GM23338 (cell line): ENCODE measurements around the gene TBCE. TPM values are rescaled to one million over a fixed set of nuclear protein-coding genes. Genes with fewer than 3 reads are reported as not detected.

Experiments used
- ATAC-seq: fragments of 200-7000 bp; cut with Tn5 transposase; 3 replicates; pipeline ENCODE4 v1.9.1; 2020
- DNase-seq: peaks from one replicate; pipeline ENCODE4 v3.0.0-alpha.2; 2015; ENCODE audit warnings: low spot score
- H2AFZ ChIP-seq: fragments of 200-600 bp; sonication (generic); 2 replicates; pipeline ENCODE4 v1.8.0; 2016; ENCODE audit warnings: antibody characterized with exemption, mild to moderate bottlenecking, moderate library complexity
- H3F3A ChIP-seq: fragments of 200-600 bp; sonication (generic); replicated peaks from 2 replicates; pipeline ENCODE4 v1.8.0; 2017; ENCODE audit warnings: antibody characterized with exemption, mixed run types, low read depth
- H3K27ac ChIP-seq: fragments of 200-600 bp; sonication (generic); 2 replicates; pipeline ENCODE4 v1.6.1; 2016; ENCODE audit warnings: low read depth
- H3K27me3 ChIP-seq: fragments of 200-600 bp; sonication (generic); 2 replicates; pipeline ENCODE4 v1.8.0; 2016; ENCODE audit warnings: mild to moderate bottlenecking, mixed run types, moderate library complexity; ENCODE audit not compliant: insufficient read depth
- H3K36me3 ChIP-seq: fragments of 200-600 bp; sonication (generic); 2 replicates; pipeline ENCODE4 v1.8.0; 2016; ENCODE audit warnings: mild to moderate bottlenecking; ENCODE audit not compliant: insufficient read depth
- H3K4me1 ChIP-seq: fragments of 200-600 bp; sonication (generic); 2 replicates; pipeline ENCODE4 v1.8.0; 2016; ENCODE audit warnings: mild to moderate bottlenecking, moderate library complexity; ENCODE audit not compliant: insufficient read depth
- H3K4me2 ChIP-seq: fragments of 200-600 bp; sonication (generic); 2 replicates; pipeline ENCODE4 v1.7.1; 2017; ENCODE audit warnings: mixed run types
- H3K4me3 ChIP-seq: fragments of 200-600 bp; sonication (generic); 2 replicates; pipeline ENCODE4 v1.6.1; 2016; ENCODE audit warnings: mixed run types
- H3K79me2 ChIP-seq: fragments of 200-600 bp; sonication (generic); replicated peaks from 2 replicates; pipeline ENCODE4 v1.8.0; 2017; ENCODE audit warnings: mild to moderate bottlenecking; ENCODE audit not compliant: insufficient read depth
- H3K9me2 ChIP-seq: fragments of 200-600 bp; sonication (generic); 2 replicates; pipeline ENCODE4 v1.8.0; 2017; ENCODE audit not compliant: insufficient read depth
- H4K20me1 ChIP-seq: fragments of 200-600 bp; sonication (generic); replicated peaks from 2 replicates; pipeline ENCODE4 v1.8.0; 2017; ENCODE audit warnings: mild to moderate bottlenecking; ENCODE audit not compliant: insufficient read depth
- H3K27ac Mint-ChIP-seq: 2 replicates; pipeline ENCODE4 v1.8.0; 2020; ENCODE audit warnings: inconsistent platforms, mild to moderate bottlenecking, moderate library complexity, mixed read lengths
- H3K27me3 Mint-ChIP-seq: 3 replicates; pipeline ENCODE4 v1.8.0; 2022; ENCODE audit warnings: low read depth, mild to moderate bottlenecking, moderate library complexity, mixed read lengths, inconsistent platforms; ENCODE audit not compliant: insufficient read depth, poor library complexity
- H3K36me3 Mint-ChIP-seq: 3 replicates; pipeline ENCODE4 v1.8.0; 2021; ENCODE audit warnings: low read depth, mild to moderate bottlenecking, inconsistent platforms, moderate library complexity, mixed read lengths
- H3K4me1 Mint-ChIP-seq: 3 replicates; pipeline ENCODE4 v1.8.0; 2020; ENCODE audit warnings: mild to moderate bottlenecking, inconsistent platforms, mixed read lengths
- H3K4me3 Mint-ChIP-seq: 3 replicates; pipeline ENCODE4 v1.8.0; 2021; ENCODE audit warnings: moderate library complexity, mild to moderate bottlenecking, inconsistent platforms, mixed read lengths
- H3K9me3 Mint-ChIP-seq: 3 replicates; pipeline ENCODE4 v1.8.0; 2020; ENCODE audit warnings: moderate library complexity, mild to moderate bottlenecking, inconsistent platforms, mixed read lengths
- CTCF ChIP-seq, 2 experiments: fragments of 200-600 bp in 1 of 2; sonication (generic) in 1 of 2; conservative IDR thresholded peaks; 2 replicates each; pipeline versions ENCODE4 v1.5.1 to v1.6.1; 2016 to 2017; ENCODE audit warnings: antibody characterized with exemption in 2 of 2, low read depth in 2 of 2, mild to moderate bottlenecking in 2 of 2, moderate library complexity in 1 of 2
- ETS1 ChIP-seq: IDR thresholded peaks from 2 replicates; pipeline ENCODE4 v1.6.1; 2016; ENCODE audit warnings: antibody characterized with exemption
- EZH2phosphoT487 ChIP-seq: fragments of 200-600 bp; sonication (generic); IDR thresholded peaks from one replicate; pipeline ENCODE4 v1.8.1; 2018; ENCODE audit warnings: antibody characterized with exemption; ENCODE audit not compliant: unreplicated experiment
- JUNB ChIP-seq: IDR thresholded peaks from one replicate; pipeline ENCODE4 v1.6.1; 2016; ENCODE audit warnings: antibody characterized with exemption; ENCODE audit not compliant: unreplicated experiment
- POLR2AphosphoS5 ChIP-seq: IDR thresholded peaks from 2 replicates; pipeline ENCODE4 v1.6.1; 2016; ENCODE audit warnings: antibody characterized with exemption, low read depth
- REST ChIP-seq: IDR thresholded peaks from one replicate; pipeline ENCODE4 v1.6.1; 2018; ENCODE audit warnings: antibody characterized with exemption; ENCODE audit not compliant: unreplicated experiment
- STAT1 ChIP-seq: IDR thresholded peaks from one replicate; pipeline ENCODE4 v1.6.1; 2016; ENCODE audit warnings: antibody characterized with exemption; ENCODE audit not compliant: unreplicated experiment
- ZNF114 ChIP-seq: fragments of 250-450 bp; sonication (Bioruptor Pico); IDR thresholded peaks from 2 replicates; pipeline ENCODE4 v1.5.0; 2020; ENCODE audit warnings: mild to moderate bottlenecking, moderate library complexity
- ZNF462 ChIP-seq: fragments of 250-450 bp; sonication (Bioruptor Pico); IDR thresholded peaks from 2 replicates; pipeline ENCODE4 v1.5.0; 2020; ENCODE audit warnings: mild to moderate bottlenecking, moderate library complexity
- polyA plus RNA-seq: library from polyadenylated mRNA; unstranded; fragments of >200 nt; fragmentation: Nextera tagmentation; extraction: Ambion mirVana; gene quantifications from 2 replicates; pipeline ENCODE4 v1.2.1, GENCODE V29; 2016
- total RNA-seq: library from RNA; depleted of rRNA; stranded (reverse); fragments of >200 nt; shearing (Covaris generic); gene quantifications from 2 replicates; pipeline ENCODE4 v1.2.3, GENCODE V29; 2014

Gene TBCE
- total and polyA plus RNA-seq, 2 experiments from 2014 or later, result 42.7 to 64.8 TPM

- no peak for TF ChIP-seq REST
- TF ChIP-seq CTCF (conservative IDR thresholded peaks at IDR 0.05; ENCODE audit: low read depth in 2 of 2), result no peak
- TF ChIP-seq JUNB, result no peak
Observed at GRCh38 chr1:235494531-235494930, 127.3 kb downstream of the TBCE start (continued).

- H3K4me1 ChIP-seq, result no peaks in the 10 kb centered on the region
- H2AFZ ChIP-seq, result no peak overlapping the region
- no peak overlapping the region for H3K4me3 Mint-ChIP-seq
- ATAC-seq (no peak), DNase-seq (no peak)
- H4K20me1 ChIP-seq, result peaks cover 11% of the 10 kb centered on the region
- peaks cover 10% of the 10 kb centered on the region; the same call in 2 of the 3 replicates for H3K4me1 Mint-ChIP-seq
- H3K27me3 Mint-ChIP-seq, result no peaks in the 10 kb centered on the region
- no peak overlapping the region for H3K27ac Mint-ChIP-seq
- no peaks in the 10 kb centered on the region for H3F3A ChIP-seq
- no peak overlapping the region for H3K4me3 ChIP-seq
- H3K27me3 ChIP-seq, result no peaks in the 10 kb centered on the region
- no peak for TF ChIP-seq POLR2AphosphoS5
- no peak for TF ChIP-seq ZNF462 (CRISPR knock-in tag)
- no peak for TF ChIP-seq EZH2phosphoT487
- no peak for TF ChIP-seq ETS1
- no peak for TF ChIP-seq ZNF114 (CRISPR knock-in tag)
- TF ChIP-seq STAT1, result no peak
- H3K27ac ChIP-seq, result no peak overlapping the region
- H3K9me3 Mint-ChIP-seq, result no peaks in the 10 kb centered on the region
- no peaks in the 10 kb centered on the region for H3K9me2 ChIP-seq
- peaks cover 69% of the 10 kb centered on the region for H3K79me2 ChIP-seq
- H3K4me2 ChIP-seq, result no peak overlapping the region
- peaks cover 24% of the 10 kb centered on the region for H3K36me3 Mint-ChIP-seq
- H3K36me3 ChIP-seq, result peaks cover 17% of the 10 kb centered on the region
Observed at GRCh38 chr1:235495030-235495429, 127.8 kb downstream of the TBCE start.
